Measurements from ENCODE around the gene ETV5.

DNA sequence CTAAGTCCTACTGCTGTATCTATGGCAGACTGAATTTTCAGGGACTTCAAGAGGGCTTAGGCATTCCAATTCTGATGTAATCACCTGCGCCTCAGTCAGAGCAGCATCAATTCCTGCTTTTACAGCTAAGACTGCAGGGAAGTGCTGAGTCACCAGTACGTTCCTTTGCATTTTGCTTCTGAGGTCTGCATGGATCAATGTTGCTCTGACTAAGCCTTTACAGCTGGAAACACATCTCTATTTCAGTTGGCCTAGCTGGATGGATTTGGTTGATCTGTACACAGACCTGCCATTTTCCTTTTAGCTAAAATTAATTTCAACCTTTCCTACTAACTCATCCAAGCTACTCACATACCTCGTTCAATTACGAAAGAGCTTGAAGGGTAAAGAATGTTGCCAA lies 51.3 kb downstream of the ETV5 start:
- TF ChIP-seq, protein P1, sequence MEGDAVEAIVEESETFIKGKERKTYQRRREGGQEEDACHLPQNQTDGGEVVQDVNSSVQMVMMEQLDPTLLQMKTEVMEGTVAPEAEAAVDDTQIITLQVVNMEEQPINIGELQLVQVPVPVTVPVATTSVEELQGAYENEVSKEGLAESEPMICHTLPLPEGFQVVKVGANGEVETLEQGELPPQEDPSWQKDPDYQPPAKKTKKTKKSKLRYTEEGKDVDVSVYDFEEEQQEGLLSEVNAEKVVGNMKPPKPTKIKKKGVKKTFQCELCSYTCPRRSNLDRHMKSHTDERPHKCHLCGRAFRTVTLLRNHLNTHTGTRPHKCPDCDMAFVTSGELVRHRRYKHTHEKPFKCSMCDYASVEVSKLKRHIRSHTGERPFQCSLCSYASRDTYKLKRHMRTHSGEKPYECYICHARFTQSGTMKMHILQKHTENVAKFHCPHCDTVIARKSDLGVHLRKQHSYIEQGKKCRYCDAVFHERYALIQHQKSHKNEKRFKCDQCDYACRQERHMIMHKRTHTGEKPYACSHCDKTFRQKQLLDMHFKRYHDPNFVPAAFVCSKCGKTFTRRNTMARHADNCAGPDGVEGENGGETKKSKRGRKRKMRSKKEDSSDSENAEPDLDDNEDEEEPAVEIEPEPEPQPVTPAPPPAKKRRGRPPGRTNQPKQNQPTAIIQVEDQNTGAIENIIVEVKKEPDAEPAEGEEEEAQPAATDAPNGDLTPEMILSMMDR (IDR thresholded peaks at IDR 0.05 in 4 of 5, conservative IDR thresholded peaks at IDR 0.05 in 1 of 5): no peak
- no peak for TF ChIP-seq POLR2A (IDR thresholded peaks at IDR 0.05)
